Measurements from ENCODE around the gene GRIK1. TPM values are rescaled to one million over a fixed set of nuclear protein-coding genes. Genes with fewer than 3 reads are reported as not detected.

Gene GRIK1
- total RNA-seq, 1 donor from 2014 or later = not detected

DNA sequence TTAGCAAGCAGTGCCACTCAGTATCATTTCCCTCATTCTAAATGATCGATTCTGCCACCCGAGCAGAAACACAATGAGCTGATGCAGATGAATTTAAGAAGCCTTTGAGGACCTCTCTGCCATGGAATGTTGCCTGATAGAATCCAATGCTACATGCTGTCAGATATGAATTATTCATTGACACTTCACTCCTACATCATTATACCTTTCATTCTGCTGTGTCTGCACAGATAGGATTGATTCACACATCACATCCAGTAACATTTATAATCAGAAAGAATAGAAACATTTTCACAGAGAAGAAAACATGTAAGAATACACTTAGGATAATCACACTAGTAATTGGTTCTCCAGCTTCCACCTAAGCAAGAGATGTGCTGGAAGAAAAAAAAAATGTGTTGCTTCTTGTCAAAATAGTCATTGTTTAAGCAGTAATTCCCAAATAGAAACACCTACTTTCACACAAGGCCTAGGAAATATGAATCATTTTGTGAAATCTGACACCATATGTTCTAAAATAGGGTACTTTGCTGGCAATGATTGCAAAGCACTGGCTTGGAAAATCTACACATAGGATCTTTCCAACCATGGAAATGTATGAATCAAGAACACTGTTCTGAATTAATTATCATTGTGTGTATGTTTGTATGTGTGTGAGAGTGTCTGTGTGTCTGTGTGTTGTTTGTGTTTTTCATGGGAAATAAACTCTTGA is 110.1 kb downstream of the GRIK1 start:
- Mint-ChIP-seq H3K27ac (ENCODE audit: unreplicated experiment) (no peak overlapping the region), H3K4me3 (ENCODE audit: unreplicated experiment) (no peak overlapping the region), H3K27me3 (ENCODE audit: unreplicated experiment) (no peaks in the 10 kb centered on the region), H3K4me1 (ENCODE audit: unreplicated experiment) (no peaks in the 10 kb centered on the region), H3K36me3 (ENCODE audit: low read depth, unreplicated experiment) (no peaks in the 10 kb centered on the region), H3K9me3 (ENCODE audit: unreplicated experiment) (no peaks in the 10 kb centered on the region)
- no peak for DNase-seq (ENCODE audit: low spot score)
- TF ChIP-seq, protein P1, sequence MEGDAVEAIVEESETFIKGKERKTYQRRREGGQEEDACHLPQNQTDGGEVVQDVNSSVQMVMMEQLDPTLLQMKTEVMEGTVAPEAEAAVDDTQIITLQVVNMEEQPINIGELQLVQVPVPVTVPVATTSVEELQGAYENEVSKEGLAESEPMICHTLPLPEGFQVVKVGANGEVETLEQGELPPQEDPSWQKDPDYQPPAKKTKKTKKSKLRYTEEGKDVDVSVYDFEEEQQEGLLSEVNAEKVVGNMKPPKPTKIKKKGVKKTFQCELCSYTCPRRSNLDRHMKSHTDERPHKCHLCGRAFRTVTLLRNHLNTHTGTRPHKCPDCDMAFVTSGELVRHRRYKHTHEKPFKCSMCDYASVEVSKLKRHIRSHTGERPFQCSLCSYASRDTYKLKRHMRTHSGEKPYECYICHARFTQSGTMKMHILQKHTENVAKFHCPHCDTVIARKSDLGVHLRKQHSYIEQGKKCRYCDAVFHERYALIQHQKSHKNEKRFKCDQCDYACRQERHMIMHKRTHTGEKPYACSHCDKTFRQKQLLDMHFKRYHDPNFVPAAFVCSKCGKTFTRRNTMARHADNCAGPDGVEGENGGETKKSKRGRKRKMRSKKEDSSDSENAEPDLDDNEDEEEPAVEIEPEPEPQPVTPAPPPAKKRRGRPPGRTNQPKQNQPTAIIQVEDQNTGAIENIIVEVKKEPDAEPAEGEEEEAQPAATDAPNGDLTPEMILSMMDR (IDR thresholded peaks at IDR 0.05; ENCODE audit: unreplicated experiment) = no peak

DNA sequence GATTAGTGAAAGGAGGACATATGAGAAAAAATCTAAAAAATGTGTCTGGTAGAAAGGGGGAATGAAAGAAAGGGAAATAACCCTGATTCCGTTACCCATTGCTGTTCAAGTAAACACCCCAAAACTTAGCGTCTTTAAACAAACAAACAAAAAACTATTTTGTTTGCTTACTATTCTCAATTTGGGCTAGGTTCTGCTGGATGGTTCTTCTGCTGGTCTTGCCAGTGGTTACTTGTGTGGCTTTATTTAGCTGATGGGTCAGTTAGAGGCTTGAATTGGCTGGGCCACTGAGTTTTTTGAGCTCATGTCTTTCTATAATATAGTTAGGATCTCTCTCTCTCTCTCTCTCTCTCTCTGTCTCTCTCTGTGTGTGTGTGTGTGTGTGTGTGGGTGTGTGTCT is 112.1 kb downstream of the GRIK1 start:
- Mint-ChIP-seq H3K27me3 (ENCODE audit: unreplicated experiment) (no peaks in the 10 kb centered on the region), H3K36me3 (ENCODE audit: low read depth, unreplicated experiment) (no peaks in the 10 kb centered on the region), H3K9me3 (ENCODE audit: unreplicated experiment) (no peaks in the 10 kb centered on the region), H3K27ac (ENCODE audit: unreplicated experiment) (no peak overlapping the region), H3K4me1 (ENCODE audit: unreplicated experiment) (no peaks in the 10 kb centered on the region), H3K4me3 (ENCODE audit: unreplicated experiment) (no peak overlapping the region)
- no peak for DNase-seq (ENCODE audit: low spot score)
- TF ChIP-seq, protein P1 (IDR thresholded peaks at IDR 0.05; ENCODE audit: unreplicated experiment) = no peak

DNA sequence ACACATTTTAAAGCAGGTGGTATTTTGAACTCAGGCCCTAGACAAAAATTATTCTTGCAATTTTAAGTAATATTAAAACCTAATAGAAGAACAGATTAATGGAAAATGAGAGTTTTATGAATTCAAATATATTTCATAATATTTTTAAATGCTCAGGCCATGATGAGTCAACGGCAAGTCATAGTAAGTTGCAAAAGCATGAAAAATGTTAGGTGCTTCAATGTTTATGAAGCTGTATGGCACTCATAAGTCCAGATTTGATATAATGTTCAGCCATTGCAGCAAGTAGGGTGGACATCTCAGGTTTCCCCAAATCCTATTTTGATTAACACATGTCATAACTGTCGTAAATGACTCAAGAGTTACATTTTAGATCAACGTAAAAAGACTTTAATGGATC is 112.6 kb downstream of the GRIK1 start:
- Mint-ChIP-seq H3K4me1 (ENCODE audit: unreplicated experiment) (no peaks in the 10 kb centered on the region), H3K9me3 (ENCODE audit: unreplicated experiment) (no peaks in the 10 kb centered on the region)

DNA sequence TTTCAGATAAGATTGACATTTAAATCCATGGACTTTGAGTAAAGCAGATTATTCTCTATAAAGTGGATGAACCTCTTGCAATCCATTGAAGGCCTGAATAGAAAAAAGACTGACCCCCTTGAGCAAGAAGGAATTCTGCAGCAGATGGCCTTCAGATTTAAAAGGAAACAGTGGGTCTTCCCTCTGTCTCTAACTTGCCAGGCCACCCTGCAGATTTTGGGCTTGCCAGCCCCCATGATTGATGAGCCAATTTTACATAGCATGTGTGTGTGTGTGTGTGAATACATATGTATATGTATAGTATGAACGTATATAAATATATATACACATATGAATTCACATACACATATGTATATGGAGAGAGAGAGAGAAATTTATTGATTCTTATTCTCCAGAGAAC is 113.4 kb downstream of the GRIK1 start:
- DNase-seq (ENCODE audit: low spot score) = no peak
- H3K4me3 Mint-ChIP-seq (ENCODE audit: unreplicated experiment) = no peak overlapping the region
- TF ChIP-seq, protein P1 (IDR thresholded peaks at IDR 0.05; ENCODE audit: unreplicated experiment) = no peak
- H3K27ac Mint-ChIP-seq (ENCODE audit: unreplicated experiment) = no peak overlapping the region
- H3K36me3 Mint-ChIP-seq (ENCODE audit: low read depth, unreplicated experiment) = no peaks in the 10 kb centered on the region
- no peaks in the 10 kb centered on the region for H3K27me3 Mint-ChIP-seq (ENCODE audit: unreplicated experiment)
- no peaks in the 10 kb centered on the region for H3K4me1 Mint-ChIP-seq (ENCODE audit: unreplicated experiment)
- no peaks in the 10 kb centered on the region for H3K9me3 Mint-ChIP-seq (ENCODE audit: unreplicated experiment)

More for the DNA sequence above, 112.6 kb downstream of the GRIK1 start:
- Mint-ChIP-seq H3K27me3 (ENCODE audit: unreplicated experiment) (no peaks in the 10 kb centered on the region), H3K27ac (ENCODE audit: unreplicated experiment) (no peak overlapping the region), H3K4me3 (ENCODE audit: unreplicated experiment) (no peak overlapping the region), H3K36me3 (ENCODE audit: low read depth, unreplicated experiment) (no peaks in the 10 kb centered on the region)
- TF ChIP-seq, protein P1 (IDR thresholded peaks at IDR 0.05; ENCODE audit: unreplicated experiment) = no peak
- DNase-seq (ENCODE audit: low spot score) = no peak

DNA sequence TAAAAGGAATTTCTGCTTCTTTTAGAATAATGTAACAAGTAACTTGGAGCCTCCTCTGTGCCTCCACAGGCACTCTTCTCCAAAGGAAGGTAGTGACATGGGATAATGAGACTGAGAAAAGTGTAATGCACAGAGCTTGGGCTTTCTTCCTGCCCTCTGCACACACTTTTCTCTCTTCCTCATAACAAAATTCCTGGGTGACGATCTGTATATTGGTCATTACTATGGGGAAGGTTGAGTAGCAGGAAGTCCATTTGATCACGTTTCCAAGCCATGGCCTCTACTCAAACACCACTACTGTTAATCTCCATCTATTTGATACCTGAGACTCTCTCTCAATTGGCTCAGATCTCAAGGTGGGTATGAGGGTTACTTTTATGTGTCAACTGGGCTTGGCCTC is 113.9 kb downstream of the GRIK1 start:
- Mint-ChIP-seq H3K27me3 (ENCODE audit: unreplicated experiment) (no peaks in the 10 kb centered on the region), H3K4me1 (ENCODE audit: unreplicated experiment) (no peaks in the 10 kb centered on the region), H3K4me3 (ENCODE audit: unreplicated experiment) (no peak overlapping the region), H3K36me3 (ENCODE audit: low read depth, unreplicated experiment) (no peaks in the 10 kb centered on the region), H3K9me3 (ENCODE audit: unreplicated experiment) (no peaks in the 10 kb centered on the region), H3K27ac (ENCODE audit: unreplicated experiment) (no peak overlapping the region)
- TF ChIP-seq, protein P1 (IDR thresholded peaks at IDR 0.05; ENCODE audit: unreplicated experiment) = no peak
- no peak for DNase-seq (ENCODE audit: low spot score)
